Subcutaneous adipose tissue (tissue), 4 donors: ENCODE results near the gene CDK19. TPM values are rescaled to one million over a fixed set of nuclear protein-coding genes. Genes with fewer than 3 reads are reported as not detected.

Source experiments
- CTCF ChIP-seq: fragments of 450-650 bp; IDR thresholded peaks from one replicate; pipeline ENCODE4 v1.5.1; 2016; ENCODE audit warnings: low read depth, mild to moderate bottlenecking, control low read depth, antibody characterized with exemption, moderate library complexity
- total RNA-seq, 4 donors: library from RNA; depleted of rRNA; stranded (reverse); fragments of >200 nt; gene quantifications; one replicate each; pipeline ENCODE4 v1.1.0, GENCODE V29; 2016

Gene CDK19
- total RNA-seq, 4 donors from 2014 or later, result 14.1 to 20.1 (median 16.2) TPM

- TF ChIP-seq CTCF, result no peak
Measured at GRCh38 chr6:110756817-110757216, 58.5 kb downstream of the CDK19 start.

- TF ChIP-seq CTCF, result no peak
Measured at GRCh38 chr6:110755411-110755834, 59.8 kb downstream of the CDK19 start.

GRCh38 chr6:110748453-110748852 is 66.8 kb downstream of the CDK19 start:
- no peak for TF ChIP-seq CTCF

- no peak for TF ChIP-seq CTCF
Measured at GRCh38 chr6:110746680-110747079, 68.6 kb downstream of the CDK19 start.

GRCh38 chr6:110744991-110745390 is 70.3 kb downstream of the CDK19 start:
- no peak for TF ChIP-seq CTCF

GRCh38 chr6:110741517-110741916 is 73.8 kb downstream of the CDK19 start:
- no peak for TF ChIP-seq CTCF

- TF ChIP-seq CTCF, result no peak
Measured at GRCh38 chr6:110738899-110739365, 76.3 kb downstream of the CDK19 start.
